ENCODE results near the gene SCN1A.

GRCh38 chr2:166044853-166045483 is 82.9 kb downstream of the SCN1A start:
- TF ChIP-seq CTCF (IDR thresholded peaks at IDR 0.05) (no peak), POLR2AphosphoS5 (IDR thresholded peaks at IDR 0.05; ENCODE audit: low read depth, low read length) (no peak), REST (IDR thresholded peaks at IDR 0.05; ENCODE audit: insufficient read depth in 1 of 2, low read depth in 2 of 2, low read length in 1 of 2) (no peak), SIN3A (IDR thresholded peaks at IDR 0.05; ENCODE audit: borderline replicate concordance, insufficient read depth, low read depth, low read length) (no peak)
